GM23338 (cell line): ENCODE measurements around the gene FKBP7. TPM values are rescaled to one million over a fixed set of nuclear protein-coding genes. Genes with fewer than 3 reads are reported as not detected.

Experiments
- ATAC-seq: fragments of 200-7000 bp; cut with Tn5 transposase; 3 replicates; pipeline ENCODE4 v1.9.1; 2020
- DNase-seq: peaks from one replicate; pipeline ENCODE4 v3.0.0-alpha.2; 2015; ENCODE audit warnings: low spot score
- H2AFZ ChIP-seq: fragments of 200-600 bp; sonication (generic); 2 replicates; pipeline ENCODE4 v1.8.0; 2016; ENCODE audit warnings: antibody characterized with exemption, mild to moderate bottlenecking, moderate library complexity
- H3F3A ChIP-seq: fragments of 200-600 bp; sonication (generic); replicated peaks from 2 replicates; pipeline ENCODE4 v1.8.0; 2017; ENCODE audit warnings: antibody characterized with exemption, mixed run types, low read depth
- H3K27ac ChIP-seq: fragments of 200-600 bp; sonication (generic); 2 replicates; pipeline ENCODE4 v1.6.1; 2016; ENCODE audit warnings: low read depth
- H3K27me3 ChIP-seq: fragments of 200-600 bp; sonication (generic); 2 replicates; pipeline ENCODE4 v1.8.0; 2016; ENCODE audit warnings: mild to moderate bottlenecking, mixed run types, moderate library complexity; ENCODE audit not compliant: insufficient read depth
- H3K36me3 ChIP-seq: fragments of 200-600 bp; sonication (generic); 2 replicates; pipeline ENCODE4 v1.8.0; 2016; ENCODE audit warnings: mild to moderate bottlenecking; ENCODE audit not compliant: insufficient read depth
- H3K4me1 ChIP-seq: fragments of 200-600 bp; sonication (generic); 2 replicates; pipeline ENCODE4 v1.8.0; 2016; ENCODE audit warnings: mild to moderate bottlenecking, moderate library complexity; ENCODE audit not compliant: insufficient read depth
- H3K4me2 ChIP-seq: fragments of 200-600 bp; sonication (generic); 2 replicates; pipeline ENCODE4 v1.7.1; 2017; ENCODE audit warnings: mixed run types
- H3K4me3 ChIP-seq: fragments of 200-600 bp; sonication (generic); 2 replicates; pipeline ENCODE4 v1.6.1; 2016; ENCODE audit warnings: mixed run types
- H3K79me2 ChIP-seq: fragments of 200-600 bp; sonication (generic); replicated peaks from 2 replicates; pipeline ENCODE4 v1.8.0; 2017; ENCODE audit warnings: mild to moderate bottlenecking; ENCODE audit not compliant: insufficient read depth
- H3K9me2 ChIP-seq: fragments of 200-600 bp; sonication (generic); 2 replicates; pipeline ENCODE4 v1.8.0; 2017; ENCODE audit not compliant: insufficient read depth
- H4K20me1 ChIP-seq: fragments of 200-600 bp; sonication (generic); replicated peaks from 2 replicates; pipeline ENCODE4 v1.8.0; 2017; ENCODE audit warnings: mild to moderate bottlenecking; ENCODE audit not compliant: insufficient read depth
- H3K27ac Mint-ChIP-seq: 2 replicates; pipeline ENCODE4 v1.8.0; 2020; ENCODE audit warnings: inconsistent platforms, mild to moderate bottlenecking, moderate library complexity, mixed read lengths
- H3K27me3 Mint-ChIP-seq: 3 replicates; pipeline ENCODE4 v1.8.0; 2022; ENCODE audit warnings: low read depth, mild to moderate bottlenecking, moderate library complexity, mixed read lengths, inconsistent platforms; ENCODE audit not compliant: insufficient read depth, poor library complexity
- H3K36me3 Mint-ChIP-seq: 3 replicates; pipeline ENCODE4 v1.8.0; 2021; ENCODE audit warnings: low read depth, mild to moderate bottlenecking, inconsistent platforms, moderate library complexity, mixed read lengths
- H3K4me1 Mint-ChIP-seq: 3 replicates; pipeline ENCODE4 v1.8.0; 2020; ENCODE audit warnings: mild to moderate bottlenecking, inconsistent platforms, mixed read lengths
- H3K4me3 Mint-ChIP-seq: 3 replicates; pipeline ENCODE4 v1.8.0; 2021; ENCODE audit warnings: moderate library complexity, mild to moderate bottlenecking, inconsistent platforms, mixed read lengths
- H3K9me3 Mint-ChIP-seq: 3 replicates; pipeline ENCODE4 v1.8.0; 2020; ENCODE audit warnings: moderate library complexity, mild to moderate bottlenecking, inconsistent platforms, mixed read lengths
- ETS1 ChIP-seq: IDR thresholded peaks from 2 replicates; pipeline ENCODE4 v1.6.1; 2016; ENCODE audit warnings: antibody characterized with exemption
- EZH2 ChIP-seq: fragments of 200-600 bp; sonication (generic); IDR thresholded peaks from one replicate; pipeline ENCODE4 v1.8.0; 2017; ENCODE audit warnings: antibody characterized with exemption, mild to moderate bottlenecking, low read depth; ENCODE audit not compliant: unreplicated experiment
- EZH2phosphoT487 ChIP-seq: fragments of 200-600 bp; sonication (generic); IDR thresholded peaks from one replicate; pipeline ENCODE4 v1.8.1; 2018; ENCODE audit warnings: antibody characterized with exemption; ENCODE audit not compliant: unreplicated experiment
- NANOG ChIP-seq: IDR thresholded peaks from 2 replicates; pipeline ENCODE4 v1.6.1; 2016; ENCODE audit warnings: antibody characterized with exemption, borderline replicate concordance
- ZNF114 ChIP-seq: fragments of 250-450 bp; sonication (Bioruptor Pico); IDR thresholded peaks from 2 replicates; pipeline ENCODE4 v1.5.0; 2020; ENCODE audit warnings: mild to moderate bottlenecking, moderate library complexity
- ZNF331 ChIP-seq: fragments of 250-450 bp; sonication (Bioruptor Pico); IDR thresholded peaks from 2 replicates; pipeline ENCODE4 v1.5.0; 2020; ENCODE audit warnings: low read depth, mild to moderate bottlenecking, moderate library complexity
- polyA plus RNA-seq: library from polyadenylated mRNA; unstranded; fragments of >200 nt; fragmentation: Nextera tagmentation; extraction: Ambion mirVana; gene quantifications from 2 replicates; pipeline ENCODE4 v1.2.1, GENCODE V29; 2016
- total RNA-seq: library from RNA; depleted of rRNA; stranded (reverse); fragments of >200 nt; shearing (Covaris generic); gene quantifications from 2 replicates; pipeline ENCODE4 v1.2.3, GENCODE V29; 2014
- TF ChIP-seq, protein P1 (sequence below), 2 experiments: fragments of 200-600 bp in 1 of 2; sonication (generic) in 1 of 2; conservative IDR thresholded peaks; 2 replicates each; pipeline versions ENCODE4 v1.5.1 to v1.6.1; 2016 to 2017; ENCODE audit warnings: antibody characterized with exemption in 2 of 2, low read depth in 2 of 2, mild to moderate bottlenecking in 2 of 2, moderate library complexity in 1 of 2
- TF ChIP-seq, protein P2 (sequence below): IDR thresholded peaks from one replicate; pipeline ENCODE4 v1.6.1; 2018; ENCODE audit warnings: antibody characterized with exemption; ENCODE audit not compliant: unreplicated experiment

Gene FKBP7
- total and polyA plus RNA-seq, 2 experiments from 2014 or later = 8.3 to 9.0 TPM

- no peaks in the 10 kb centered on the region; the same call in 1 of the 2 replicates for H4K20me1 ChIP-seq
- H3K36me3 ChIP-seq = no peaks in the 10 kb centered on the region
- peak overlapping the region; percentile 97 for H3K4me2 ChIP-seq
- Mint-ChIP-seq H3K4me1 (peaks cover 27% of the 10 kb centered on the region), H3K27ac (no peak overlapping the region; the same call in 1 of the 2 replicates), H3K9me3 (no peaks in the 10 kb centered on the region; the same call in 2 of the 3 replicates), H3K4me3 (peak overlapping the region; percentile 90), H3K27me3 (peaks cover 2% of the 10 kb centered on the region), H3K36me3 (no peaks in the 10 kb centered on the region; the same call in 2 of the 3 replicates)
- peaks cover 2% of the 10 kb centered on the region; the same call in 1 of the 2 replicates for H3F3A ChIP-seq
- 0 out of 2 replicates have a peak overlapping the region, but pooled peaks have one; percentile 23 for H3K27ac ChIP-seq
- peaks cover 31% of the 10 kb centered on the region for H3K79me2 ChIP-seq
- no peaks in the 10 kb centered on the region for H3K9me2 ChIP-seq
- H2AFZ ChIP-seq = no peak overlapping the region
- H3K27me3 ChIP-seq = 0 out of 2 replicates have a peak, but pooled peaks cover 8% of the 10 kb centered on the region
- TF ChIP-seq ETS1 = no peak
- no peak for TF ChIP-seq ZNF114 (CRISPR knock-in tag)
- TF ChIP-seq EZH2phosphoT487 = no peak
- no peak for TF ChIP-seq NANOG
- TF ChIP-seq, protein P1, sequence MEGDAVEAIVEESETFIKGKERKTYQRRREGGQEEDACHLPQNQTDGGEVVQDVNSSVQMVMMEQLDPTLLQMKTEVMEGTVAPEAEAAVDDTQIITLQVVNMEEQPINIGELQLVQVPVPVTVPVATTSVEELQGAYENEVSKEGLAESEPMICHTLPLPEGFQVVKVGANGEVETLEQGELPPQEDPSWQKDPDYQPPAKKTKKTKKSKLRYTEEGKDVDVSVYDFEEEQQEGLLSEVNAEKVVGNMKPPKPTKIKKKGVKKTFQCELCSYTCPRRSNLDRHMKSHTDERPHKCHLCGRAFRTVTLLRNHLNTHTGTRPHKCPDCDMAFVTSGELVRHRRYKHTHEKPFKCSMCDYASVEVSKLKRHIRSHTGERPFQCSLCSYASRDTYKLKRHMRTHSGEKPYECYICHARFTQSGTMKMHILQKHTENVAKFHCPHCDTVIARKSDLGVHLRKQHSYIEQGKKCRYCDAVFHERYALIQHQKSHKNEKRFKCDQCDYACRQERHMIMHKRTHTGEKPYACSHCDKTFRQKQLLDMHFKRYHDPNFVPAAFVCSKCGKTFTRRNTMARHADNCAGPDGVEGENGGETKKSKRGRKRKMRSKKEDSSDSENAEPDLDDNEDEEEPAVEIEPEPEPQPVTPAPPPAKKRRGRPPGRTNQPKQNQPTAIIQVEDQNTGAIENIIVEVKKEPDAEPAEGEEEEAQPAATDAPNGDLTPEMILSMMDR (conservative IDR thresholded peaks at IDR 0.05; ENCODE audit: low read depth in 2 of 2) = no peak; a peak in 1 of 4 replicates
- no peak for TF ChIP-seq ZNF331
- TF ChIP-seq, protein P2, sequence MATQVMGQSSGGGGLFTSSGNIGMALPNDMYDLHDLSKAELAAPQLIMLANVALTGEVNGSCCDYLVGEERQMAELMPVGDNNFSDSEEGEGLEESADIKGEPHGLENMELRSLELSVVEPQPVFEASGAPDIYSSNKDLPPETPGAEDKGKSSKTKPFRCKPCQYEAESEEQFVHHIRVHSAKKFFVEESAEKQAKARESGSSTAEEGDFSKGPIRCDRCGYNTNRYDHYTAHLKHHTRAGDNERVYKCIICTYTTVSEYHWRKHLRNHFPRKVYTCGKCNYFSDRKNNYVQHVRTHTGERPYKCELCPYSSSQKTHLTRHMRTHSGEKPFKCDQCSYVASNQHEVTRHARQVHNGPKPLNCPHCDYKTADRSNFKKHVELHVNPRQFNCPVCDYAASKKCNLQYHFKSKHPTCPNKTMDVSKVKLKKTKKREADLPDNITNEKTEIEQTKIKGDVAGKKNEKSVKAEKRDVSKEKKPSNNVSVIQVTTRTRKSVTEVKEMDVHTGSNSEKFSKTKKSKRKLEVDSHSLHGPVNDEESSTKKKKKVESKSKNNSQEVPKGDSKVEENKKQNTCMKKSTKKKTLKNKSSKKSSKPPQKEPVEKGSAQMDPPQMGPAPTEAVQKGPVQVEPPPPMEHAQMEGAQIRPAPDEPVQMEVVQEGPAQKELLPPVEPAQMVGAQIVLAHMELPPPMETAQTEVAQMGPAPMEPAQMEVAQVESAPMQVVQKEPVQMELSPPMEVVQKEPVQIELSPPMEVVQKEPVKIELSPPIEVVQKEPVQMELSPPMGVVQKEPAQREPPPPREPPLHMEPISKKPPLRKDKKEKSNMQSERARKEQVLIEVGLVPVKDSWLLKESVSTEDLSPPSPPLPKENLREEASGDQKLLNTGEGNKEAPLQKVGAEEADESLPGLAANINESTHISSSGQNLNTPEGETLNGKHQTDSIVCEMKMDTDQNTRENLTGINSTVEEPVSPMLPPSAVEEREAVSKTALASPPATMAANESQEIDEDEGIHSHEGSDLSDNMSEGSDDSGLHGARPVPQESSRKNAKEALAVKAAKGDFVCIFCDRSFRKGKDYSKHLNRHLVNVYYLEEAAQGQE = no peak
- no peak for TF ChIP-seq EZH2
- H3K4me1 ChIP-seq = peaks cover 16% of the 10 kb centered on the region; the same call in 1 of the 2 replicates
- peak overlapping the region; percentile 95 for H3K4me3 ChIP-seq
- DNase-seq (peak; percentile 12), ATAC-seq (no peak)
These were observed 846 bp upstream of the FKBP7 start for GRCh38 chr2:178479275-178479616.

DNA sequence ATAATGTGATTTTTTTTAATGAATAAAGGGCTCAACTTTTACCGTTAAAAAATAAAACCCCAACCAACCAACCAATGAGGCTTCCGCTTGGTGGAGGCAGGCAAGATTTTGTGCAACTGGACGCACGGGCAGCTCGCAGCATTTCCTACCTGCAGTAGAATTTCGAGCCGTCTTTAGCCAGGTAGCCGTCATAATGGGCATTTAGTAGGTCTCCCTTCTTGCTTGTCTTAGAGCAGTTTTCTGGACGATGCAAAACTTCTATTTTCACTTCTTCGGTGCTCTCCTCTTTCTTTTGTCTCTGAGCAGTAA is 316 bp downstream of the FKBP7 start:
- Histone ChIP-seq H3K36me3 (no peaks in the 10 kb centered on the region), H3K27ac (no peak overlapping the region), H2AFZ (peak overlapping the region; percentile 100), H3K4me1 (peaks cover 16% of the 10 kb centered on the region; the same call in 1 of the 2 replicates), H3K4me2 (peak overlapping the region; percentile 97), H3F3A (peaks cover 2% of the 10 kb centered on the region; the same call in 1 of the 2 replicates), H3K79me2 (peaks cover 20% of the 10 kb centered on the region), H3K4me3 (peak overlapping the region; percentile 95), H3K27me3 (0 out of 2 replicates have a peak, but pooled peaks cover 8% of the 10 kb centered on the region), H3K9me2 (no peaks in the 10 kb centered on the region), H4K20me1 (no peaks in the 10 kb centered on the region)
- ATAC-seq (no peak), DNase-seq (peak; percentile 21)
- Mint-ChIP-seq H3K9me3 (no peaks in the 10 kb centered on the region; the same call in 2 of the 3 replicates), H3K27me3 (peaks cover 2% of the 10 kb centered on the region), H3K4me1 (peaks cover 29% of the 10 kb centered on the region), H3K27ac (peak overlapping the region; percentile 99), H3K4me3 (peak overlapping the region; percentile 90), H3K36me3 (no peaks in the 10 kb centered on the region; the same call in 2 of the 3 replicates)
- TF ChIP-seq ETS1 = no peak
